NCI-H146 (cell line): ENCODE results near the gene CLUH.

Experiments
- DNase-seq: peaks from one replicate; lab custom pipeline; 2025; lab: John Stamatoyannopoulos, UW

Gene CLUH

GRCh38 chr17:2711608-2712299 lies at the start of gene CLUH:
TSS of gene CLUH (minus strand) at chr17:2711764. CDS start at chr17:2711661, 103 bp downstream.
- DNase-seq = peak; percentile 93

GRCh38 chr17:2758870-2759269 lies 47.3 kb upstream of the CLUH start:
- DNase-seq = no peak

DNA sequence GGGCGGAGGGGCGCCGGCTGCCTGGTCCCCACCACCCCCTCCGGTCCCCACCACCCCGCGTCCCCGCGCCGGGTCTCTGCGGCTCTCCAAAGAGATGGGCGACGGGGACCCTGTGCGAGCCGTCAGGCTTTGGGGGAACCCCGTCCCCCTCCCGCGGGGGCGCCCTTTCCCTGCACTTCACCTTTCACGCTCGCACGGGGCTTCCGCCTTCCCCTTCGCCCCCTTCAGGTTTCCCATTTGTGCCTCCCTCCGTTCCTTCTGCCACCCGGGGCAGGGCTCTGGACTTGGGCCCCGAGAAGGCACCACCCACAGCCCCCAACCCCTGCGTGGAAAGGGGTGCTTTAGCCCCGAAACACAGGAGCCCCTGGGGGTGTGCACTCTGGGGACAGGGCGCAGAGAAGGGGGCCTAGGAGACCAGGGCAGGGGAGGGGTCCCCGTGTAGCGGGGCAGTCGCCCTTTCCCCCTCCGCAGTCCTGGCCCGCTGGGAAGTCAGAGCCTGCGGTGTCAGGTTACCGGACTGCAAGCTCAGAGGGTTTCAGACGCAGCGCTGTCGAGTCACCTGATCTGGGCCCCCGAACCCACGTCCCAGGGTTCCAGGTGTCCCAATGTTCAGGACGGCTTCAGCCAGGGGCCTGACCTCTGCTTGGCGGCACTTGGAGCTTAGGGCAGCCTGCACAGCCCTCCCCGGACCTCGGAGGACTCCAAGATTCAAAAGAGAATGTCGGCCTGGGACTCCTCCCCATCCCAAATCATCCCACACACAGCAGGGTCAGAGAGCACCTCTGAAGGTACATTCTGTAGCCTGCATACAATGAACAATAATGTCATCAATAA lies 44.5 kb upstream of the CLUH start:
- peak; percentile 49 for DNase-seq

DNA sequence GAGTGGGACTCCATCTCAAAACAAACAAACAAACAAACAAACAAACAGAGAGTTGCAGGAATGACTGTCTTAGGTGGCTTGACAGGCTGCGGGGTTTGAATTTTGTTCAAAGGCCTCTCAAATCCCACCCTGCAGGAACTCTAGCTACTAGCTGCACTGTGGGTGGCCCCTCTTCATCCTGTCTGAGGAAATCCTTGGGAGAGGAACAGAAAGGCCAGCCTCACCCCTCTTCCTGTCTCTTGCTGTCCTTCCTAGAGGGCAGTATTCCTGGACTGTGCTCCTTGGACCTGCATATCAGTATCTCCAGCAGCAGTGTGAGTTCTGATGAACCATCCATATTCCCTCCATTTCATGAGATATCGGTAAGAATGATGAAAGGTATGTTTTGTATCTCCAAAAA lies 39.9 kb upstream of the CLUH start:
- no peak for DNase-seq

GRCh38 chr17:2750721-2751120 lies 39.2 kb upstream of the CLUH start:
- DNase-seq = no peak

GRCh38 chr17:2749784-2750181 lies 38.2 kb upstream of the CLUH start:
- peak; percentile 81 for DNase-seq

- DNase-seq = peak; percentile 75
These were observed 37.7 kb upstream of the CLUH start, which contains the start of gene CCDC92B for GRCh38 chr17:2749058-2749783. TSS of gene CCDC92B (minus strand) at chr17:2749652. CDS start at chr17:2735145, 14,507 bp downstream.

- DNase-seq = no peak
These were observed 33.9 kb upstream of the CLUH start for GRCh38 chr17:2745317-2746037.

- no peak for DNase-seq
These were observed 26.1 kb upstream of the CLUH start for GRCh38 chr17:2737693-2738092.

GRCh38 chr17:2736956-2737355 lies 25.4 kb upstream of the CLUH start:
- no peak for DNase-seq

GRCh38 chr17:2735896-2736295 lies 24.3 kb upstream of the CLUH start:
- no peak for DNase-seq

DNA sequence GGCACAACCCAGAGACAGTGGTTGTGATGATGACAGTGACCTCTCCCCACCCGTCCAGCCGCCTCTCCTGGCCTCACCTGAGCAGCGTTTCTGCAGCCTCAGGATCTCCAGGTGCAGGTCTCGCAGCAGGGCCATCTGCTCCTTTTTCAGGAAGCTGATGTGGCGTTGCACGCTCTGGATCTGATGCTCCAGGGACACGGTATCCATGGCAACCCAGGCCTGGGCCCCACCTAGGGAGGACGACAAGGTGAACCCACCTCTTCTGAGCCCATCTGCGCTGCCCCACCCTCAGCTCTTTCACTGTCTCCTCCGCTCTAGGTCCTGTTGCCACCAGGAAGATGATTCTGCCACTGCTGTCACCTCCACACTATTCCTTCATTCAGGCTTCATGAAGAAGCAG lies 23.4 kb upstream of the CLUH start:
- DNase-seq = no peak

- no peak for DNase-seq
These were observed 20.2 kb upstream of the CLUH start for GRCh38 chr17:2731807-2732206.

GRCh38 chr17:2730764-2731353 lies 19.3 kb upstream of the CLUH start:
- no peak for DNase-seq

- no peak for DNase-seq
These were observed 13.2 kb upstream of the CLUH start for GRCh38 chr17:2724784-2725164.

- DNase-seq = no peak
These were observed 12.6 kb upstream of the CLUH start for GRCh38 chr17:2723997-2724783.

- DNase-seq = no peak
These were observed 12.0 kb upstream of the CLUH start for GRCh38 chr17:2723505-2723996.

- DNase-seq = no peak
These were observed 11.0 kb upstream of the CLUH start for GRCh38 chr17:2722611-2723010.

DNA sequence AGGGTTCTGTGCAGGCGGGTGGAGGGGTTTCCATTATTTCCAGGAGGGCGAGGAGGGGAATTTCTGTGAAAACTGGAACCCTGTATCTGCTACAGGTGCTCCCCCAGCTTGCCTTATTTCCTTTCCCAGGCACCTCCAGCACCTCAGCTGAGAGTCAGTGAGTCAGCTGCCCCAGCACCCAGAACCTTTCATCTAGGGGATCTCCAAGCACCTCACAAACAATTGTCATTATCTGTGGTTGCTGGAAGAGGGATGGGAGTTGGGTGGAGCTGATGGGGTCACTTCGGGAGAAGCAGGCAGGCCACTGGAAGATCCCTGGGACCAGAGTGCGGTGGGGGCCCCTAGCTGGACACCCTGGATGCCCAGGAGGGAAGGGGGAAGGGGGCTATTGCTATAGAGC lies 10.0 kb upstream of the CLUH start:
- DNase-seq = no peak

- no peak for DNase-seq
These were observed 8.3 kb upstream of the CLUH start for GRCh38 chr17:2719861-2720260.
